Stimulated activated CD8-positive, alpha-beta memory T cell treated with anti-CD3 and anti-CD28 coated beads, Interleukin-7, amount 100 ng/mL, for 4 hours (primary cell): ENCODE results near the gene FHOD1.

ENCODE experiments used
- DNase-seq, 2 donors: peaks; one replicate each; pipeline ENCODE4 v3.0.0-alpha.2; 2020; ENCODE audit warnings: low read depth in 2 of 2

FHOD1 gene

GRCh38 chr16:67277999-67278772 is 30.9 kb upstream of the FHOD1 start:
- no peak for DNase-seq

DNA sequence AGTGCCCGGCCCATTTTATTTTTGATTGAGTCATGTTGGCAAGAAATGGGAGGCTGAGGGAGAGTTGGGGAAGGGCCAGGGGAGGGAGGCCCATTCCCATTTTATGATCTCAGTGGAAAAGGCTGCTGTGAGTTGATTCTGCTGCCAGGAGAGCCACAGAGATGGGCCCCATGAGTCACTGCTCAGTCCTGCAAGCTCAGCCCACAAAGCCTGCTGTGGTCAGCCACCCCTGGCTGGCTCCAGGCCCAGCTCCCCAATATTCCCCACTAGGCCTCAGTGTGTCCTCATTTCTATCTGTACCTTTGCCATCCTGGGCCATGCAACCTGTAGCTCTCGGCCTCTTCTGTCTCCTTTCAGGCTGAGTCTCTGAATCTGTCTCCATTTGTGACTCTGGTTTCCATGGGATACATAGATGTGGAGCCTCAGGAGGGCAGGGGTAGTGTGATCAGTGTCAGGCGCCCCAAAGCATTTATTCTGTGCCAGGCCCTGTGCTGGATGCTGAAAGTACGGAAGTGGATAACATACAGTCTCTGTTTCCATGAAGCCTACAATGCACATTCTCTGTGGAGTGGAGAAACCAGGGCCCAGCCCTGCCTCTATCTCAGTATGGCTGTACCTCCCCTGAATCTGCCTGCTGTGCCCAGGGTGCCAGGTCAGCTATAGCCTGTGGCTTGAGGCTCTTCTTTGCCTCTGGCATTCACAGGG is 30.2 kb upstream of the FHOD1 start:
- no peak for DNase-seq

DNA sequence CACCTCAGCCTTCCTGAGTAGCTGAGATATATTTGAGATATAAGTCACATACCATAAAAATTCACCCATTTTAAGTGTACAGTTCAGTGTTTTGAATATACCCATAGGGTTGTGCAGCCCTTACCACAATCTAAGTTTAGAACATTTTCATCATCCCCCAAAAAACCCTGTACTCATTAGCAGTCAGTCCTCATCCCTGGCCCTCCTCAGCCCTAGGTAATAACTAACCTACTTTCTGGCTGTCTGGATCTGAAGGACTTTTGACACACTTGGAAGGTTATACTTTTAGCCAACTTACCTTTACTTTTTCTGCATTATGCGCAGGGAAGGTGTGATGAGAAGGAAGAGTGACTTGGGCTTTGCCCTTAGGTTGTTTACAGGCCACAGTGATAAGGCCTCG is 28.0 kb upstream of the FHOD1 start:
- no peak for DNase-seq

GRCh38 chr16:67271446-67271845 is 24.2 kb upstream of the FHOD1 start:
- DNase-seq: no peak

DNA sequence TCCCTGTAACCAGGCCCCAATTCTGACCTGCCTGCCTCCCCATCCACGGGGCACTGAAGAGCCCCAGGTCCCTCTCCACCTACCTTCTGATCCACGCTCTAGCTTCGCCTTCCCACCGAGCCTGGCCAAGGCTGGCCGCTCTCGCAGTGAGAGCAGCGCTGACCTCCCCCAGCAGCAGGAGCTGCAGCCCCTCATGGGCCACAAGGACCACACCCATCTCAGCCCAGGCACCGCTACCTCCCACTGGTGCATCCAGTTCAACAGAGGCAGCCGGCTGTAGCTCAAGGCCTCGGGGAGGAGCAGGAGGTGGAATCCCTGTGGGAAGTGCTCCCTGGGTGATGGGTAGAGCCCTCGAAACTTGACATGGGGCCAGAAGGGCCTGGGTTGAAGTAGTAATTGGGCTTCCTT is 23.7 kb upstream of the FHOD1 start:
- no peak for DNase-seq

- DNase-seq: no peak
Measured at GRCh38 chr16:67269766-67270165, 22.5 kb upstream of the FHOD1 start.

- no peak for DNase-seq
Measured at GRCh38 chr16:67268136-67268579, 20.9 kb upstream of the FHOD1 start.

DNA sequence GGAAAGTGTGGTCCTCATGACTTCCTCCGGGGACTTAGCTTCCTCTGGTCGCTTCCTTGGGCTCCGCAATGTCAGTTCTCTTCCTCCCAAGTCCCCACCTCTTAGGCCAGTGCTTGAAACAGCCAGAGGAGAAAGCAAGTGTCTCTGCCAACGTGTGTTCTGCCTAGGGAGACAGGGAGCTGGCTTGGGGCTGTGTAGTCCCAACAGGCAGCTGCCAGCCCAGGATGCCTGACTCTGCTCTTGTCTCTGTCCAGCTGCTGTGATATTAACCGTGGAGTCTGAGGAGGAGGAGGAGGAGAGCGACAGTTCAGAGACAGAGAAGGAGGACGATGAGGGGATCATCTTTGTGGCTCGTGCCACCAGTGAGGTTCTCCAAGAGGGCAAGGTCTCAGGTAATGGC is 18.6 kb upstream of the FHOD1 start:
- DNase-seq: no peak

- no peak for DNase-seq
Measured at GRCh38 chr16:67264866-67265265, 17.6 kb upstream of the FHOD1 start.

DNA sequence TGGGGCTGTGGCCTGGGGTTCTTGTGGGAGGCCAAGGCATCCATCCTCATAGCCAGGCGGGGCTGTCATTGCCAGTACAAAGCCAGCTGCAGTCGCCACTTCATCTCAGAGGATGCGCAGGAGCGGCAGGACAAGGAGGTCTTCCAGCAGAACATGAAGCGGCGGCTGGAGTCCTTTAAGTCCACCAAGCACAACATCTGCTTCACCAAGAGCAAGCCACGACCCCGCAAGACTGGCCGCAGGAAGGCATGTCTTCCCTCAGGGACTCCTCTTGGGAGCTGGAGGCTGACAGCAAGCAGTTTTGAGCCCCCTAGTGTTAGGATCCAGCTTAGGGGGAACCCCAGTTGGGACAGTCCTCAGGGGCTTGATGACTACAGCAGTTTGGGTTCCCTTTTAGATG is 17.0 kb upstream of the FHOD1 start:
- no peak for DNase-seq

DNA sequence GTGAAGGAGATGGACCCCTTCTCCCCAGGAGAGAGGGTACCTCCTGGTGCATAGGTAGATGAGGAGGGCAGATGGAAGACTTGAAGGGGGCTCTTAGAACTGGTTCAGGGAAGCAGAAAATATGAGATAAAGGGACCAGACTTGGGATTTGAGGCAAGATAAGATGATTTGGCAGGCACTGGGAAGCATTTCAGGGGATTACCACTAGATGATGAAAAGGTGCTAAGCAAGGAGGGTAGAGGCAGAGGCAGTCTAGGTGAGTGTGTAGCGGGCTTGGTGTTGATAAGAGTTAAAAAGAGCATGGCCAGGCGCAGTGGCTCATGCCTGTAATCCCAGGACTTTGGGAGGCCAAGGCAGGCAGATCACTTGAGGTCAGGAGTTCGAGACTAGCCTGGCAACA is 15.9 kb upstream of the FHOD1 start:
- no peak for DNase-seq

GRCh38 chr16:67260426-67261063 is 13.3 kb upstream of the FHOD1 start:
- DNase-seq: no peak

GRCh38 chr16:67259705-67260104 is 12.4 kb upstream of the FHOD1 start:
- DNase-seq: no peak

- no peak for DNase-seq
Measured at GRCh38 chr16:67258161-67258835, 11.0 kb upstream of the FHOD1 start.

GRCh38 chr16:67257486-67258160 is 10.3 kb upstream of the FHOD1 start:
- DNase-seq: no peak

GRCh38 chr16:67256701-67257230 is 9.5 kb upstream of the FHOD1 start:
- no peak for DNase-seq

DNA sequence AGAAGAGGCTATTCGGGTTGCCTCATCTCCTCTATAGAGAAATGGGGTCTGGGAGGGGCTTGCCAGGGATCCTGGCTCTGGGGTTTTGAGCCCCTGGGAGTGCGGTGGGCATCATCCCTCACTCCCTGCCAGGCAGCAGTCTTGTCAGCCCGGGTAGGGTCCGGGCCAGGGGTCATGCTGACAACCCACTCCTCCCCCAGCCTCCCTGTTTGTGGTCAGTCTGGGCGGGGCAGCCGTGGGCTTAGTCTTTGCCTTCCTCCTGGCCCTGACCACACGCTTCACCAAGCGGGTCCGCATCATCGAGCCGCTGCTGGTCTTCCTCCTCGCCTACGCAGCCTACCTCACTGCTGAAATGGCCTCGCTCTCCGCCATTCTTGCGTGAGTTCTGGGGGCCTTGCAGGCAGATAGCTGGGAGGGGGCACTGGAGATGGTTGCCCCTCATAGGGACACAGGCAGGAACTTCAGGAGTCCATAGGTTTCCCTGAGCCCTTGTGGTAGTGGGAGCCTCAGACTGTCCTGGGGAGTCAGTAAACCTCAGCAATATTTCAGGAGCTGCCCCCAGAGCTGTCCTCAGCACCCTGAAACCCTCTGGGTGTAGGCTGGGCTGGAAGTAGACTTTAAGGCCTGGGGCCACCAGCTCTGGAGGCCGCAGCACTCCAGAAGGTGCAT is 8.4 kb upstream of the FHOD1 start:
- DNase-seq: no peak

DNA sequence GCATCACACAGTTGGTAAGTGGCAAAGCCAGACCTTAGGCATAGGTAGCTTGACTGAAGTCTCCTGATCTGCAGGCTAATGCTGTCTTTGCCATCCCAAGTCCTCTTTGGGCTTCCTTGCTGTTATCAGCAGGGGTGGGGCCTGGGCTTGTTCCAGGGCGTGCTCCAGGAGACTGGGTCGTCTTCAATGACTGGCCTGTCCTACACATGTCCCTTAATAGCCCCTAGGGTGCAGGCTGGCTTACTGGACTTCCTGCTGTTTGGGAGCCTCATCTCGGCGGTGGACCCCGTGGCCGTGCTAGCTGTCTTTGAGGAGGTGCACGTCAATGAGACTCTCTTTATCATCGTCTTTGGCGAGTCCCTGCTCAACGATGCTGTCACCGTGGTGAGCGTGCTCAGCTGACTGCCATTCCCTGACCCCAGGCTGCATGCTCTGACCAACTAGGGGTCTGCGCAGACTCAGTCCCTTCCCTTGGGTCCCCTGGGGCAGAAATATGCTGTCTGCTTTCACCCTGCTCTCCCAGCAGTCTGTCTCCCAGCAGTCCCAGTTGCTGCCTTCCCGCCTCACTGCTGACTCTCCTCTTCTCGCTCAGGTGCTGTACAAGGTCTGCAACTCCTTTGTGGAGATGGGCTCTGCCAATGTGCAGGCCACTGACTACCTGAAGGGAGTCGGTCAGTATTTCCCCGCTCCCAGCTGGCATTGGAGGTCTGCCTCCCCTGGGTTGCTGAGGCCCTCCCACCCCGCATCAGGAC is 7.7 kb upstream of the FHOD1 start:
- DNase-seq: no peak

DNA sequence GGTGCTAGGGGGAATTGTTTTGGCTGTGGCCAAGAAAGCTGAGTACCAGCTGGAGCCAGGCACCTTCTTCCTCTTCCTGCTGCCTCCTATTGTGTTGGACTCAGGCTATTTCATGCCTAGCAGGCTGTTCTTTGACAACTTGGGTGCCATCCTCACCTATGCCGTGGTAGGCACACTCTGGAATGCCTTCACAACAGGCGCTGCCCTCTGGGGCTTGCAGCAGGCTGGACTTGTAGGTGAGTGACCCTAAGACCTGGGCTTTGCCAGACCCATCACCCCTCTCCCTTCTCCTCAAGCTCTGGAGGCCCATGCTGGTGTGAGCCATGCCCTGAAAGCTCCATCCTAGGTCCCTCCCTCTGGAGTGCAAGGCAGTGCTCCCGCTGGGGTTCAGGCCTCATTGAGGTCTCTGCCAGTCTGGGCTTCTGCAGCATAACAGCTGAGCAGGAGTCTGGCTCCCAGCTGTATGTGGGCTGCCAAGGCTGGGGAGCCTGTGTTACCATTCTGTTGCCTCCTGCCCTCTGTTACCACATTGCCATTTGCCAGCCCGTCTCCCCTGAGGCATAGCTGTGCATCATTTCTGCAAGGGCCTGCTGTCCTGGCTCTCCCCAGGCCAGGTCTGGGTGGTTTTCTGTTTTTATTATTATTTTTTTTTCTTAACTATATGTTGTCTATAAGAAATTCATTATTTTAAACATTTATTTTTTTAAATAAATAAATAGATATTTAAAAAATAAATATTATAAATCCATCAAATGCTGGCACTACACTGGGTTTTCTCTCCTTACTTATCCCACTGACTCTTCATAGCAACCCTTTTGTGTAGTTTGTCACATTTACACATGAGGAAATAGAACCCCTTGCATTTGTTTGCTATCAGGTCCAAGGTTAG is 5.6 kb upstream of the FHOD1 start:
- DNase-seq: no peak
